Measurements from ENCODE around the gene CORO6. TPM values are rescaled to one million over a fixed set of nuclear protein-coding genes. Genes with fewer than 3 reads are reported as not detected.
A peak's percentile ranks its signal among the peaks of the same experiment; 100 is the strongest.

Gene CORO6
- total RNA-seq, 1 donor from 2014 or later = 6.7 TPM

DNA sequence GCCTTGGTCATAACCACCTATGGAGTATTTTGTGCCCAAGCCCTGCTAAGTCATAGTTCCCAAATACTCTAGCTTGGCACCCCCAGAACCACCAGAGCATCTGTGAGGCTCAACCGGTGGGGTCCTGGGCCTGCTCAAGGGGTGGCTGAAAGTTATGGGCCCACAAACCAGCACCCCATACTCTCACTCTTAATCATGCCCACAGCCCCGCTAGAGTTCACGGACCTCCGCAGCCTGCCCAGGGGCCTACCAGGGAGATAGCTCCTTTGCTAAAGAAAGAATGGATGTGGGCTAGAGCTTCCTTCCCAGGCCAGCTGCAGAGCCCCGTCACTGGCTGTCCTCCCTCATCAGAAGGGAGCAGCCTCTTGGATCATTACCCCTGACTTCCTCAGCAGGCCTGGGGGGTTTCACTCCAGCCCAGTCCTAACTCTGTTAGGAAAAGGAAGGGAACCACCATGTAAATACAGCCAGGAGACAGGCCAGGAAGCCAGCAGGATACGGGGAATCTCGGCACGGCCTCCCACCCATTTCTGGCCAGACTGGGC is 34.6 kb downstream of the CORO6 start:
- TF ChIP-seq, protein P1, sequence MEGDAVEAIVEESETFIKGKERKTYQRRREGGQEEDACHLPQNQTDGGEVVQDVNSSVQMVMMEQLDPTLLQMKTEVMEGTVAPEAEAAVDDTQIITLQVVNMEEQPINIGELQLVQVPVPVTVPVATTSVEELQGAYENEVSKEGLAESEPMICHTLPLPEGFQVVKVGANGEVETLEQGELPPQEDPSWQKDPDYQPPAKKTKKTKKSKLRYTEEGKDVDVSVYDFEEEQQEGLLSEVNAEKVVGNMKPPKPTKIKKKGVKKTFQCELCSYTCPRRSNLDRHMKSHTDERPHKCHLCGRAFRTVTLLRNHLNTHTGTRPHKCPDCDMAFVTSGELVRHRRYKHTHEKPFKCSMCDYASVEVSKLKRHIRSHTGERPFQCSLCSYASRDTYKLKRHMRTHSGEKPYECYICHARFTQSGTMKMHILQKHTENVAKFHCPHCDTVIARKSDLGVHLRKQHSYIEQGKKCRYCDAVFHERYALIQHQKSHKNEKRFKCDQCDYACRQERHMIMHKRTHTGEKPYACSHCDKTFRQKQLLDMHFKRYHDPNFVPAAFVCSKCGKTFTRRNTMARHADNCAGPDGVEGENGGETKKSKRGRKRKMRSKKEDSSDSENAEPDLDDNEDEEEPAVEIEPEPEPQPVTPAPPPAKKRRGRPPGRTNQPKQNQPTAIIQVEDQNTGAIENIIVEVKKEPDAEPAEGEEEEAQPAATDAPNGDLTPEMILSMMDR (IDR thresholded peaks at IDR 0.05) = no peak
- DNase-seq (ENCODE audit: low spot score) = peak; percentile 61
- Mint-ChIP-seq H3K36me3 (ENCODE audit: low read depth) (no peaks in the 10 kb centered on the region), H3K4me1 (ENCODE audit: low read depth) (peaks cover 72% of the 10 kb centered on the region), H3K27ac (ENCODE audit: unreplicated experiment) (peak overlapping the region; percentile 92), H3K27me3 (ENCODE audit: low read depth) (no peaks in the 10 kb centered on the region), H3K4me3 (ENCODE audit: unreplicated experiment) (peak overlapping the region; percentile 88), H3K9me3 (ENCODE audit: low read depth) (no peaks in the 10 kb centered on the region)

DNA sequence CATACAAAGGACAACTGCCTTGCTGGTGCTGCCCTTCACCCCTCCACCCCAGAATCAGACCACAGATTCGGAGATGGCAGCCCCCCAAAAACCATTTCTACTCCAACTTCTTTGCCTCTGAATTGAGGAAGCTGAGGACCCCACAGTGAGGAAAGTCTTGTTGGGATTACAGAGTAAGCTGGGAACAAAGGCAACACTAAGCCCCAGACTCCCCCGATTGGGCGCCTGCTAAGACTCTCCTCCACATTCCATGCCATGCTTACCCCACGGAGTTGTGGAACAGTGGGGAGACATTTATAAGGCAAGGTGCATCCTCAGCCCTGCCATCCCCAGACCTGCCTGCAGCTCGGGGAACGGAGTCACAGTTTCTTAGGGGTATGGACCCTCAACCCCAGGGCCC is 35.1 kb downstream of the CORO6 start:
- DNase-seq (ENCODE audit: low spot score) = no peak
- peak overlapping the region; percentile 88 for H3K4me3 Mint-ChIP-seq (ENCODE audit: unreplicated experiment)
- H3K27me3 Mint-ChIP-seq (ENCODE audit: low read depth) = no peaks in the 10 kb centered on the region
- H3K9me3 Mint-ChIP-seq (ENCODE audit: low read depth) = no peaks in the 10 kb centered on the region
- H3K36me3 Mint-ChIP-seq (ENCODE audit: low read depth) = no peaks in the 10 kb centered on the region
- H3K4me1 Mint-ChIP-seq (ENCODE audit: low read depth) = peaks cover 69% of the 10 kb centered on the region
- H3K27ac Mint-ChIP-seq (ENCODE audit: unreplicated experiment) = no peak overlapping the region
- TF ChIP-seq, protein P1 (IDR thresholded peaks at IDR 0.05) = no peak

DNA sequence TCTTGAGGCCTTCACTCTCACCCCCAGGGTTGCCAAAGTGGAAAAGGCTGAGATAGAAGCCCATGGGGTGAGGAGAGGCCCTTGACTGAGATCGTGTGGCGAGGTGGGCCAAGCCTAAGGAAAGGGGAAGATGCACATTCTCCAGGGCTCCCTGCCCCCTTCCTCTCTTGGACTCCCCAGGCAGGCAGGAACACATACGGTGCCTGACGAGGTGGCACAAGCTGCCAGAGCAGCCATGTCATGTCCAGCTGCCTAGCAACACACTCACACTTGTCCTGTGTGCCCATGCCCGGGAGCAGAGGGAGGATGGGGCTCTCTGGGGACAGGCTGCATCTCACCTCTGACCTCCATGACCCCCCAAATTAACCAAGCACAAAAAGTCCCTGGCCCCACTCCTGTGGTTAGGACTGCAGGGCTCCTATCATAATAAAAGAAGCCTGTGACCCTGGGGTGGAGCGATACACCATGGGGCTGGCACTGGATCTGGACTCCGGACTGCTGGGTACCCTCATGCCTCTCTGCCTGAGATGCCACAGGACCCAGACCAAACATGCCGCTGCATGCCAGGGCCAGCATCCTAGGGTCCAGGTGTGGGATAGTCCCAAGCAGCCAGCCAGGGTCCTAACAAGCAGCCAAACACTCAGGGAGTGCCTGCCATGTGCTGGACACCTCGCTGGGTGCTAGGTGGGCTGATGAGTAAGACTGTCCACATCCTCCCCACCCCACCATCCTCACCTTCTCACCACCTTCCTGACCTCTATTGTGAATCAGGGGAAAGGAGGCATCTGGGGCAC is 35.8 kb downstream of the CORO6 start:
- Mint-ChIP-seq H3K9me3 (ENCODE audit: low read depth) (no peaks in the 10 kb centered on the region), H3K4me3 (ENCODE audit: unreplicated experiment) (peak overlapping the region; percentile 31), H3K27ac (ENCODE audit: unreplicated experiment) (no peak overlapping the region), H3K36me3 (ENCODE audit: low read depth) (peaks cover 2% of the 10 kb centered on the region), H3K27me3 (ENCODE audit: low read depth) (no peaks in the 10 kb centered on the region), H3K4me1 (ENCODE audit: low read depth) (peaks cover 62% of the 10 kb centered on the region)
- TF ChIP-seq, protein P1 (IDR thresholded peaks at IDR 0.05) = no peak
- peak; percentile 62 for DNase-seq (ENCODE audit: low spot score)

DNA sequence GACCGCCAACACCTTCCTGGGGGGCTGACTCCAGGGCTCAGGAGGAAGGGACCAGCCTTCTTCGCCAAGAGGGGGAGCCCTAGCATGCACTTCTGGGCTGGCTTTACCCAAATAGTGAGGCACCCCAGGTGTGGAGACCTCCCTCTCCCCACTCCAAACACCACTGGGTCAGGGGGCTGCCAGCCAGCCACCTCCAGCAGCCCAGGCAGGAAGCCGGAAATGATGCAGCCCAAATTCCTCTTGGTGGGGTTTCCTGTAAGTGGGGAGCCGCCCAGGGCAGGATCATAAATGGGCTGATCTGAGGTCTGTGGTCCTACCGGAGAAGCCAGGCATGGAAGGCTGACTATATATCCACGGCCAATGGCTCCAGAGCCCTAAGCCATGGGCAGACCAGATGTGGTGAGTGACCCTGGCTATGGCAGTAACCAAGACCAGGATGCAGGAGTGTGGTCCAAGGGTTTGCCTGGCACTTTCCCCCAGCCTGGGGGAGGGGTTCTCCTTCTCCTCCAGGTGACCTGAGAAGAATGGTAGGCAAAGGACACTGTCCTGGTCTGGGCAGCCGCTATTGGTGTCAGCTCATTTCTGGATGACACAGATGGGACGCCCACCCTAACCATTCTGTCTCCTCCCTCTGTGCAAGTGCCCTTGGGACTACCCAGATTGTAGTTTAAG is 37.5 kb downstream of the CORO6 start:
- Mint-ChIP-seq H3K27me3 (ENCODE audit: low read depth) (no peaks in the 10 kb centered on the region), H3K4me3 (ENCODE audit: unreplicated experiment) (no peak overlapping the region), H3K36me3 (ENCODE audit: low read depth) (peaks cover 6% of the 10 kb centered on the region), H3K9me3 (ENCODE audit: low read depth) (no peaks in the 10 kb centered on the region), H3K27ac (ENCODE audit: unreplicated experiment) (peak overlapping the region; percentile 84), H3K4me1 (ENCODE audit: low read depth) (peaks cover 48% of the 10 kb centered on the region)
- TF ChIP-seq, protein P1 (IDR thresholded peaks at IDR 0.05) = peak; percentile 61
- no peak for DNase-seq (ENCODE audit: low spot score)

DNA sequence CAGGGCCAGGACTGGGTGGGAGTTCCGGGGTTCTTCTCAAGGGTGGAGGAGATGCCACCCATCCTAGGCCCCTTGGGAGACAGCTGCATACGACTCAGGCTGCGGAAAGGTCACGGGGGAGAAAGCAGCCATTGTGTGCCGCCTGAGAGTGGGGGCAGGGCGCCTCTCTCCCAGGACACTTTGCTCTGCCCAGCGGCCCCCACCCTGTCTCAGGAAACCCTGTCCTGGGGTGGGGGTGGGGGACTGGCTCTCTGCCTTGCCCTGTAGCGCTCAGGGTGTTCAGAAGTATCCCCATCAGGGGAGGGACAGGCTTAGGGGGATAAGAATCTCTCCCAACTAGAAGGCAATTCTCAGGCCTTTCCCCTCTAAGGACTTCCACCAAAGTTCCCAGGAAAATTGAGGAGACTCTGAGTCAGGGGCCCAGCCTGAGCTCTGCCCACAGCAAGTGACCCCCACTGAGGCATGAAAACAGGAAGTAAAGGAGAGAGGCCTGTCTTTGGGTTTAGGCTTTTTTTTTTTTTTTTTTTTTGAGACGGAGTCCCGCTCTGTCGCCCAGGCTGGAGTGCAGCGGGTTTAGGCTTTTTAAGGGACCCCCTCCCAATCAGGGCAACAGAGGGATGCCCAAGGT is 38.1 kb downstream of the CORO6 start:
- Mint-ChIP-seq H3K4me1 (ENCODE audit: low read depth) (peaks cover 43% of the 10 kb centered on the region), H3K4me3 (ENCODE audit: unreplicated experiment) (peak overlapping the region; percentile 35), H3K27ac (ENCODE audit: unreplicated experiment) (peak overlapping the region; percentile 84), H3K36me3 (ENCODE audit: low read depth) (peaks cover 6% of the 10 kb centered on the region), H3K27me3 (ENCODE audit: low read depth) (no peaks in the 10 kb centered on the region), H3K9me3 (ENCODE audit: low read depth) (no peaks in the 10 kb centered on the region)
- DNase-seq (ENCODE audit: low spot score) = no peak
- TF ChIP-seq, protein P1 (IDR thresholded peaks at IDR 0.05) = no peak
